ENCODE results near the gene CAB39L.

GRCh38 chr13:49279885-49280284, 164.0 kb downstream of the CAB39L start:
- TF ChIP-seq EZH2 (IDR thresholded peaks at IDR 0.05; ENCODE audit: insufficient read depth, poor library complexity, severe bottlenecking) (no peak), EZH2phosphoT487 (IDR thresholded peaks at IDR 0.05; ENCODE audit: insufficient read depth, low read depth) (no peak)

All from GM23248 (cell line).